ENCODE data around the gene CREB5. TPM values are rescaled to one million over a fixed set of nuclear protein-coding genes. Genes with fewer than 3 reads are reported as not detected.
A peak's percentile ranks its signal among the peaks of the same experiment; 100 is the strongest.

The CREB5 gene
- total RNA-seq, 1 donor from 2014 or later = 52.2 TPM

DNA sequence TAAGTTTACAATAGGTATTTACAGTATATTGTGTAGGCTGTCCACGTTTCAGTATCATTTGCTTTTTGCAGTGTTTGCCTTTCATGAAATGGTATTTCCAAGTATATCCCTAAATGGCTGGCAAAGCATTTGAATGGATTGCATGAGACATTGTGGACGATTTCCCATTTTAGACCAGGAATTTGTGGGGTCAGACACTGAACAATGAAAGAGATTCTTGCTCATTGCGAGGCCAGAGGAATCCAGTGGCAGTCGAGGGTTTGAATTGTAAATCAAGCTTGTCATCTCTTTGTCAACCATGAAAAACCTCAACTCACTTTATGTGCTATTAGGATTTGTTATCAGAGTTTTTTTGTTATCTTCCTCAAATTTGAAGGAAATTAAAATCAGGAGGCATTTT is 70.8 kb downstream of the CREB5 start:
- Histone ChIP-seq H3K9me3 (ENCODE audit: control insufficient read depth in 3 of 3, low read length in 3 of 3) (no peaks in the 10 kb centered on the region), H3K4me1 (ENCODE audit: control insufficient read depth in 3 of 3, insufficient read depth in 3 of 3, low read length in 3 of 3) (peaks cover 16 to 22% (median 19%) of the 10 kb centered on the region in 3 donors), H3K36me3 (ENCODE audit: control insufficient read depth in 3 of 3, insufficient read depth in 3 of 3, low read length in 3 of 3) (no peaks in the 10 kb centered on the region), H3K9ac (ENCODE audit: low read depth in 1 of 3, low read length in 3 of 3) (no peak overlapping the region), H3K4me3 (ENCODE audit: low read length in 3 of 3) (no peak overlapping the region), H3K27ac (ENCODE audit: low read depth, low read length) (no peak overlapping the region), H3K27me3 (ENCODE audit: control insufficient read depth in 3 of 3, insufficient read depth in 3 of 3, low read length in 3 of 3) (no peaks in the 10 kb centered on the region)

DNA sequence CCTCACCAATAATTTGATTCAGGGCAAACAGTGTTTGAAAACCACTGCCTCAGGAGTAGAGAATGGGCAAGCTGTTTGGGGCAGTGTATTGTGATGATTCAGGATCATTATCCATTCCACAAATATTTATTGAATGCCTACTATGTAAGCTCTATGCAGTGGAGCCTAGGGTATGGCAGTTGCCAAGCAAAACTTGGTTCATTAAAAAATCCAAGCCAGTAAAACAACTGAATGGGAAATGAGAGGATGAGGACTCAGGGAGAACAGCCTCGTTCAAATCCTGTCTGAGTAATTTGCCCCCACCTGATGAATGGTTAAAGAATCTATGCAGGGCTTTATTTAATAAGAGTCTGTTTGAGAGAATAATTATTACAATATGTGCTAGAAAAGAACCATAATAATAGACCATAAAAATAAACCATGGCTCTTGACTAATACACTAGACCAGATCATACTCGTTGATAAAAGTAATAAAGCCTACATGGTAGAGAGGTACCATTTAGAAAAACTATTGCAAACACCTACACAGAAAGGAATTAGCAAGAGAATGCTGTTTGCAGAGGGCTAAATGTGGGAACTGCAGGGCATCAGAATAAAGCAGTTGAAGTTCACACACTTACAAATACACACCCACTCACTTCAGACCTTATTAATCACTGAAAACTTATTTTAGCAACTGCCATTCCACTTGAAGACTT is 71.7 kb downstream of the CREB5 start:
- Histone ChIP-seq H3K9me3 (ENCODE audit: control insufficient read depth in 3 of 3, low read length in 3 of 3) (no peaks in the 10 kb centered on the region), H3K27ac (ENCODE audit: low read depth, low read length) (no peak overlapping the region), H3K4me3 (ENCODE audit: low read length in 3 of 3) (no peak overlapping the region), H3K9ac (ENCODE audit: low read depth in 1 of 3, low read length in 3 of 3) (no peak overlapping the region), H3K4me1 (ENCODE audit: control insufficient read depth in 3 of 3, insufficient read depth in 3 of 3, low read length in 3 of 3) (peaks cover 14 to 22% (median 19%) of the 10 kb centered on the region in 3 donors), H3K36me3 (ENCODE audit: control insufficient read depth in 3 of 3, insufficient read depth in 3 of 3, low read length in 3 of 3) (no peaks in the 10 kb centered on the region), H3K27me3 (ENCODE audit: control insufficient read depth in 3 of 3, insufficient read depth in 3 of 3, low read length in 3 of 3) (no peaks in the 10 kb centered on the region)

DNA sequence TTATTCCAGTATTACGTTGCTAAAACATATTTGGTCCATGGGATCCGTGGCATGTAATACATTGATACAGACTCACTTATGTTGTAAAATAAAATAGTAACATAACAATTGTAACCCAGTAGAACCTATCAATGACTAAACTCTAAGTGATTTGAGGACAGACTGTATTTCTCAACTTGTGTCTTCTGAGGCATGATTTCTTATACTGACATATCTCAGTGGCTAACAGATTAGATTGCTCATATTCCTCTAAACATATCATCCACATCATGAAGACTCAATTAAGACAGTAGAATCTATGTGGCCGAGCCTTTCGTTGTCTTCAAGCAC is 72.3 kb downstream of the CREB5 start:
- H3K9me3 ChIP-seq (ENCODE audit: control insufficient read depth in 3 of 3, low read length in 3 of 3) = no peaks in the 10 kb centered on the region
- no peaks in the 10 kb centered on the region for H3K27me3 ChIP-seq (ENCODE audit: control insufficient read depth in 3 of 3, insufficient read depth in 3 of 3, low read length in 3 of 3)
- H3K9ac ChIP-seq (ENCODE audit: low read depth in 1 of 3, low read length in 3 of 3) = no peak overlapping the region
- H3K4me3 ChIP-seq (ENCODE audit: low read length in 3 of 3) = no peak overlapping the region
- no peak overlapping the region for H3K27ac ChIP-seq (ENCODE audit: low read depth, low read length)
- H3K36me3 ChIP-seq (ENCODE audit: control insufficient read depth in 3 of 3, insufficient read depth in 3 of 3, low read length in 3 of 3) = no peaks in the 10 kb centered on the region
- peaks cover 10 to 21% (median 14%) of the 10 kb centered on the region in 3 donors for H3K4me1 ChIP-seq (ENCODE audit: control insufficient read depth in 3 of 3, insufficient read depth in 3 of 3, low read length in 3 of 3)

DNA sequence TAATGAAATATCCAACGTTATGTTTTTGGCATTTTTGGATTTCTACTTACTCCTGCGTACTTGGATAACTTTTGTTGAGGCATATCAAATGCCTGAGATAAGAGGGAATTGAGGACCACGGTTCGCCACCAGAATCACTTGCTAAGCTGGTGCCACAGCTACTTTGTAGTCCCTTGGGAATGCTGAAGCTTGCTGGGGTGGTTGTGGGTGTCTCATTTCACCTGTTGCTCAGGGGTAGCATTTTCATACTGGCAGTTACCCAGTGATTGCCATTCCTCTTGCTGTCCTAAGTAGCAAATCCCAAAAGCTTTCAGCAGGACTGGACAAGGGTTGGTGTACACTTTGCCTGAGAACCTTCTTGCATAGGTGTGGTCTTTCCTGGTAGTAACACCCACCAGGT is 75.2 kb downstream of the CREB5 start:
- Histone ChIP-seq H3K4me1 (ENCODE audit: control insufficient read depth in 3 of 3, insufficient read depth in 3 of 3, low read length in 3 of 3) (peaks cover 0 to 6% (median 2%) of the 10 kb centered on the region in 3 donors), H3K9ac (ENCODE audit: low read depth in 1 of 3, low read length in 3 of 3) (no peak overlapping the region), H3K9me3 (ENCODE audit: control insufficient read depth in 3 of 3, low read length in 3 of 3) (no peaks in the 10 kb centered on the region), H3K27ac (ENCODE audit: low read depth, low read length) (no peak overlapping the region), H3K27me3 (ENCODE audit: control insufficient read depth in 3 of 3, insufficient read depth in 3 of 3, low read length in 3 of 3) (no peaks in the 10 kb centered on the region), H3K4me3 (ENCODE audit: low read length in 3 of 3) (no peak overlapping the region), H3K36me3 (ENCODE audit: control insufficient read depth in 3 of 3, insufficient read depth in 3 of 3, low read length in 3 of 3) (no peaks in the 10 kb centered on the region)

DNA sequence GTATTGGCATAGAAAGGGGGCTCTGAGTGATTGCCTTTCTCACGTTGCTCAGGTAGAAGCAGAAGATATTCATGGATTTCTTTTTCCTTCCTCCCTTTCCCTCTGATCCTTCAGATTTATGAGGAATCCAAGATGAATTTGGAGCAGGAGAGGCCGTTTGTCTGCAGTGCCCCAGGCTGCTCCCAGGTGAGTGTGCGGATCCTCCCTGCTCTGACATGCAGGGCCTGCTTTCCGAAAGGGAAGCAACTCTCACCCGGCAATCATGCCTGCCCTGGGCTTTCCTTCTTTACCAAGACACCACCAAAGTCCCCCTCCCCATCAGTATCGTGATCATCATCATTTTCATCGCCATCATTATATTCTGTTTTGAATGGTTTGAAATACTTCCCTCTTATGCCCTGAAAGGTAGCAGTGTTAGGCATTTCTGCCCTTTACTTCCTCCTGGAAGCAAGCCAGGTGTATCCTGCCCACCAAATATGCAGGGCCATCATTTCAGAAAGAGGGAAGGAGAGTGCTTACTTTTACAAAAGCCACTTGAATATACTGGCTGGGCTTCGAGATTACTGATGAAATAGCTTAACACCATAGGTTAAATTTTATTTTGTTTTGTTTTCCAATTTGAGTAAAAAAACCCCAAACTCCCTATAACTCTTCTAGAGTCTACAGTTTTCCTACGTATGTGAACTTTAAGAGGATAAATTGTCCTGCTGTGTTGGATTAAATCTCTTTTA is 75.9 kb downstream of the CREB5 start:
- Histone ChIP-seq H3K27me3 (ENCODE audit: control insufficient read depth in 3 of 3, insufficient read depth in 3 of 3, low read length in 3 of 3) (no peaks in the 10 kb centered on the region), H3K4me3 (ENCODE audit: low read length in 3 of 3) (no peak overlapping the region), H3K27ac (ENCODE audit: low read depth, low read length) (no peak overlapping the region), H3K36me3 (ENCODE audit: control insufficient read depth in 3 of 3, insufficient read depth in 3 of 3, low read length in 3 of 3) (no peaks in the 10 kb centered on the region), H3K9me3 (ENCODE audit: control insufficient read depth in 3 of 3, low read length in 3 of 3) (no peaks in the 10 kb centered on the region), H3K9ac (ENCODE audit: low read depth in 1 of 3, low read length in 3 of 3) (no peak overlapping the region), H3K4me1 (ENCODE audit: control insufficient read depth in 3 of 3, insufficient read depth in 3 of 3, low read length in 3 of 3) (peaks cover 0 to 6% (median 2%) of the 10 kb centered on the region in 3 donors)

DNA sequence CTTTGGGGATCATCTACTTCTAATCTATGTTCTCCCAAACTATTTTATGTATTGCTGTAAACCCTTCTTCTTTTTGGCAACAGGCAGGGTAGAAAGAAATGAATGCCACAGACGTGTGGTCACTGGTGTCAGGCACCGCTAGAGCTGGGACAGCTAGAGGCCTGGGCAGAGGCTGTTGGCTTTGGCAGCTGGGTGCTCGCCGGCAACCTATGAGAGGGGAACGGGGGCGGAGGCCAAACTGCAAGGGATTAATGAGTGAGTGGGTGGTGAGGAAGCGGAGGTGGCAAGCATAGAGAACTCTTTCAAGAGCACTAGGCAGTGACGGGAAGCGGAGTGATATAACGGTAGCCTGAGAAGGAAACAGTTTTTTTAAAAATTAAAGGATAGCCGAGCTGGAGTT is 78.5 kb downstream of the CREB5 start:
- Histone ChIP-seq H3K4me3 (ENCODE audit: low read length in 3 of 3) (no peak overlapping the region), H3K27ac (ENCODE audit: low read depth, low read length) (no peak overlapping the region), H3K9me3 (ENCODE audit: control insufficient read depth in 3 of 3, low read length in 3 of 3) (no peaks in the 10 kb centered on the region), H3K36me3 (ENCODE audit: control insufficient read depth in 3 of 3, insufficient read depth in 3 of 3, low read length in 3 of 3) (no peaks in the 10 kb centered on the region), H3K9ac (ENCODE audit: low read depth in 1 of 3, low read length in 3 of 3) (peak overlapping the region in 1 of 3 donors; percentile 40), H3K4me1 (ENCODE audit: control insufficient read depth in 3 of 3, insufficient read depth in 3 of 3, low read length in 3 of 3) (peaks cover 0 to 6% (median 2%) of the 10 kb centered on the region in 3 donors), H3K27me3 (ENCODE audit: control insufficient read depth in 3 of 3, insufficient read depth in 3 of 3, low read length in 3 of 3) (no peaks in the 10 kb centered on the region)

DNA sequence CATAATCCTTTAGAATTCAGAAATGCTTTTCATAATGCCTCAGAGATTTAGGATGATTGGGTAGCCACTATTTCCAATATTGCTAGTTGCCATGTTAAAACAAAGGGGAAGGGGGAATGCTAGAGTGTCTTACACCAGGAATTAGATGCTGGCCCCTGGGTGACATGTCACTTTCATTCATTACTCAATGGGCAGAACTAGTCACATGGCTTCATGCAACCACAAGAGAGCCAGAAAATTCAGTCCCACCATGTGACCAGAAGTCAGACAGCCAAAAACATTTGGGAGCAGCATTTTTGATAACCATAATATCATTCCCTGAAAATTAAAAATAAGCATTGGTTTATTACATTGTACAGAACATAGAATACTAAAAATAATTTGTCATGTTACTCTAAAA is 81.2 kb downstream of the CREB5 start:
- Histone ChIP-seq H3K27me3 (ENCODE audit: control insufficient read depth in 3 of 3, insufficient read depth in 3 of 3, low read length in 3 of 3) (no peaks in the 10 kb centered on the region), H3K4me1 (ENCODE audit: control insufficient read depth in 3 of 3, insufficient read depth in 3 of 3, low read length in 3 of 3) (no peaks in the 10 kb centered on the region), H3K4me3 (ENCODE audit: low read length in 3 of 3) (no peak overlapping the region), H3K27ac (ENCODE audit: low read depth, low read length) (no peak overlapping the region), H3K36me3 (ENCODE audit: control insufficient read depth in 3 of 3, insufficient read depth in 3 of 3, low read length in 3 of 3) (no peaks in the 10 kb centered on the region), H3K9me3 (ENCODE audit: control insufficient read depth in 3 of 3, low read length in 3 of 3) (no peaks in the 10 kb centered on the region), H3K9ac (ENCODE audit: low read depth in 1 of 3, low read length in 3 of 3) (no peak overlapping the region)

DNA sequence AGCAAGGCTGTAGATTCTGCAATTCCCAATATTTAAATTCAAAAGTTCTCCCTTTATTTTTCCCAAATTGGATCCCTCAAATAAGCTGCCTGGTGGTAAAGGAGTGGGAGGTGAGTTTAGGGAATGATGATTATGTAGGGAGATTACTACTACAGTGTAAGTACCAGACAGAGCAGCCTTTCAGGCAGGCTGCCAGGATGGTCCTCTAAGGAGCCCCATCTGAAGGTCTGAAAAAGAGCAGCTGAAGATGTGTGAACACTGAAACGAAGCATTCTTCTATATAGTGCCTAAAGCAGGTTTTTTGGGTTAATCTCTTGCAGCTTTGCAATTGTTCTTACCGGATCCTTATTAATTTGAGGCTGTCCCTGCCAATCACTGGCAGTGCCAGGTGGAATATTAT is 84.7 kb downstream of the CREB5 start:
- Histone ChIP-seq H3K4me1 (ENCODE audit: control insufficient read depth in 3 of 3, insufficient read depth in 3 of 3, low read length in 3 of 3) (no peaks in the 10 kb centered on the region), H3K9ac (ENCODE audit: low read depth in 1 of 3, low read length in 3 of 3) (no peak overlapping the region), H3K27me3 (ENCODE audit: control insufficient read depth in 3 of 3, insufficient read depth in 3 of 3, low read length in 3 of 3) (no peaks in the 10 kb centered on the region), H3K27ac (ENCODE audit: low read depth, low read length) (no peak overlapping the region), H3K9me3 (ENCODE audit: control insufficient read depth in 3 of 3, low read length in 3 of 3) (no peaks in the 10 kb centered on the region), H3K4me3 (ENCODE audit: low read length in 3 of 3) (no peak overlapping the region), H3K36me3 (ENCODE audit: control insufficient read depth in 3 of 3, insufficient read depth in 3 of 3, low read length in 3 of 3) (no peaks in the 10 kb centered on the region)

DNA sequence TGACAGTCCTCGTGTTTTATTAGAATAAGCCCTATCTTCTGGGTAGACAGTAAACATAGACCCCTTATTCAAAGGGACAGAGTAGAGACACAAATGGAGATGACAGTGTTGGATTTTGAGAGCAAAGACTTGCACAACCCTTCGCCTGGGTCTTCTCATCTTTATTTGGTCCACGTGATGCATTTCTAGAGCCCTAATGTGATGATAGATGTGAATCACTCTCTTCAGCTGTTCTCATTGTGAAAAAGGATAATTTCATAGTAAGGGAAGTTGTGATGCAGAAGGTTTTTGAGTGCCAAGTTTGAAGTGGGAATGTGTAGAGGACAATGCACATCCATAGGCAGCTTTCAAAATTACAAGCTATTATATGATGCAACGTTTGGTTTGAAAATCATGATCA is 86.3 kb downstream of the CREB5 start:
- H3K4me3 ChIP-seq (ENCODE audit: low read length in 3 of 3) = no peak overlapping the region
- H3K27ac ChIP-seq (ENCODE audit: low read depth, low read length) = no peak overlapping the region
- no peak overlapping the region for H3K9ac ChIP-seq (ENCODE audit: low read depth in 1 of 3, low read length in 3 of 3)
- H3K36me3 ChIP-seq (ENCODE audit: control insufficient read depth in 3 of 3, insufficient read depth in 3 of 3, low read length in 3 of 3) = no peaks in the 10 kb centered on the region
- H3K9me3 ChIP-seq (ENCODE audit: control insufficient read depth in 3 of 3, low read length in 3 of 3) = no peaks in the 10 kb centered on the region
- no peaks in the 10 kb centered on the region for H3K4me1 ChIP-seq (ENCODE audit: control insufficient read depth in 3 of 3, insufficient read depth in 3 of 3, low read length in 3 of 3)
- H3K27me3 ChIP-seq (ENCODE audit: control insufficient read depth in 3 of 3, insufficient read depth in 3 of 3, low read length in 3 of 3) = no peaks in the 10 kb centered on the region

DNA sequence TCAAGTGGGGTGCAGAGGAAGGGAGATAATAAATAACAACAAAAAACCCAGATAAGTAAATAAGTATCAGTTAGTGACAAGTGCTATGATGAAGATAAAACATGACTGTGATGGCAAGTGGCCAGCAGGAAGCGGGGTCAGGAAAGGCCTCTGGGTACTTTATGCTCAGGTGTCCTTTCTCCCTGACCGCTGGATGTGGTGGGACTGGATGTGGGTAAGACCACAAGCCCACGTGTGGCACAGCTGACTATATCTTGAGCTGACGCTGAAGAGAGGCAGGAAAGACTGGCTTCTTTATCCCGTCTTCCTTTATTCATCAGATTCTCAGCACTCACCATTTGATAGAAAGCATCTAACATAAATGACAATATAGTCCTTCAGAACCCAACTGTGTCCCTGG is 87.8 kb downstream of the CREB5 start:
- H3K27ac ChIP-seq (ENCODE audit: low read depth, low read length) = no peak overlapping the region
- H3K4me1 ChIP-seq (ENCODE audit: control insufficient read depth in 3 of 3, insufficient read depth in 3 of 3, low read length in 3 of 3) = no peaks in the 10 kb centered on the region
- H3K9ac ChIP-seq (ENCODE audit: low read depth in 1 of 3, low read length in 3 of 3) = no peak overlapping the region
- H3K27me3 ChIP-seq (ENCODE audit: control insufficient read depth in 3 of 3, insufficient read depth in 3 of 3, low read length in 3 of 3) = no peaks in the 10 kb centered on the region
- H3K4me3 ChIP-seq (ENCODE audit: low read length in 3 of 3) = no peak overlapping the region
- no peaks in the 10 kb centered on the region for H3K9me3 ChIP-seq (ENCODE audit: control insufficient read depth in 3 of 3, low read length in 3 of 3)
- H3K36me3 ChIP-seq (ENCODE audit: control insufficient read depth in 3 of 3, insufficient read depth in 3 of 3, low read length in 3 of 3) = no peaks in the 10 kb centered on the region
